Raji (cell line): Measurements from ENCODE around the gene MSI1.

Experiments used
- POLR2A ChIP-seq: IDR thresholded peaks from 2 replicates; pipeline ENCODE4 v1.6.1; 2011; ENCODE audit warnings: low read depth, low read length, control low read depth; ENCODE audit not compliant: insufficient read depth

Gene MSI1

GRCh38 chr12:120367924-120368788, 808 bp downstream of the MSI1 start:
- TF ChIP-seq POLR2A = no peak

DNA sequence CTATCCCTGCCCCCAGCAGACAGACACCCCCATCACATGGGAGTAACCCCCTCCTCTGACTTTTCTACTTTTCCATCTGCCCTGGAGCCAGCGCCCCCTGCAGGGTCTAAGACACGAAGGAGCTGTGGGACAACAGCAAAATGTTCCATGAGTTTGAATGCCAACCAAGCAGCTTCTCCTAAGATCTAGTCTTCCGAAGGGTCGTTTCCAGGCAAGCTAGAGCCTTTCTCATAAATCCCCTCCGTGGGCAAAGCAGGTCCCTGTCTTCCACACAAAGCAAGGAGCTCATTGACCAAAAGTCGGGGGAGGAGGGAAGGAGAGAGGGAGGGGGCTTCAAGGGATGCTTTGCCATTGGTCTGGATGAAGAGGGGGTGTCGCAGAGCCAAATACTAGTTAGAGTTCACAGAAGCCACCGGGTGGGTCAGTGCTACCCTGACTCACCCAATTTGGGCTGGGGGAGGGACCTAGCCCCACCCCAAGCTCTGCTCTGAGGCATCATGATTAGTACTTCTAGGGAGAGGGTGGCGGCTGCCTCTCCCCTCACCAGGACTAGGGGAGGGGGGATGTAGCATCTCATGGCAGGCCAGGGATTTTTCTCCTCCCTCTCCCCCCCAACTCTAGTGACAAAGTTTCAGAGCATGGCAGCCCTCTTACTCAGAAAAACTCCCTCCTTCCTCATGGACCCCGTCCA, 1.6 kb downstream of the MSI1 start:
- no peak for TF ChIP-seq POLR2A

- TF ChIP-seq POLR2A = no peak
These were observed 2.1 kb downstream of the MSI1 start for GRCh38 chr12:120366845-120367232.

DNA sequence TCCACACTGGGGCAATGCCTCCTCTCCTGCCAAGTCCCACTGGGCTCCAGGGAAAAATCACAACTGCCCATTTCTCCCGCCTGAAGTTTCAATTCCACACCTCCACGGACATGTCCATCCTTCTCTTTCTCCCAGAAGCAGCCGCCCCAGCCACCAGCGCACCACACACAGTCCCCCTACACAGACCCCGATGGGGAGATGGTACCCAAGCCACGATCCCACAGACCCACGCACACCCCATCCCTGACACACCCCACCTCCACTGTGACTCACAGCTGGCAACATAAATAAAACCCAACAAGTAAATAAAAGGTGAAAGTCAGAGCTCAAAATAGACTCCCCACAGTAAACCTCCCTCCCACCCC, 2.6 kb downstream of the MSI1 start:
- no peak for TF ChIP-seq POLR2A

GRCh38 chr12:120365675-120366340, 3.2 kb downstream of the MSI1 start:
- TF ChIP-seq POLR2A = no peak

DNA sequence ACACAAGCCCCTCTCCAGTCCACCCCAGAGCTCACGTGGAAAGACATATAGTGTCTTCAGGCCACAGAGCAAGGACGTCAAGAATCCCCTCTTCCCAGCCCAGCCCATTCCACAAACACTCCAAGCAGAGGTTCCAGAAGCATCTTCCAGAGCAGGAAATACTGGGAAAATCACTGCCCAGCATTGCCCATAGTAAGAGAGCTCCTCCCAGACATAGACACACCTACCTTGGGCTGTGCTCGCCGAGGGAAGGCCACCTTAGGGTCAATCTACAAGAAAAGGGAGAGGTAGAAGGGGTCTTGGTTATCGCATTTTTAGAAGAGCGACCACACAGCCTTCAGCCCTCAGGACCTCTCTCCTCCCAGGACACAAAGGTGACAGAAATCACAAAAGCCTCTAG, 4.5 kb downstream of the MSI1 start:
- no peak for TF ChIP-seq POLR2A

- TF ChIP-seq POLR2A = no peak
These were observed 5.6 kb downstream of the MSI1 start for GRCh38 chr12:120363274-120363855.

DNA sequence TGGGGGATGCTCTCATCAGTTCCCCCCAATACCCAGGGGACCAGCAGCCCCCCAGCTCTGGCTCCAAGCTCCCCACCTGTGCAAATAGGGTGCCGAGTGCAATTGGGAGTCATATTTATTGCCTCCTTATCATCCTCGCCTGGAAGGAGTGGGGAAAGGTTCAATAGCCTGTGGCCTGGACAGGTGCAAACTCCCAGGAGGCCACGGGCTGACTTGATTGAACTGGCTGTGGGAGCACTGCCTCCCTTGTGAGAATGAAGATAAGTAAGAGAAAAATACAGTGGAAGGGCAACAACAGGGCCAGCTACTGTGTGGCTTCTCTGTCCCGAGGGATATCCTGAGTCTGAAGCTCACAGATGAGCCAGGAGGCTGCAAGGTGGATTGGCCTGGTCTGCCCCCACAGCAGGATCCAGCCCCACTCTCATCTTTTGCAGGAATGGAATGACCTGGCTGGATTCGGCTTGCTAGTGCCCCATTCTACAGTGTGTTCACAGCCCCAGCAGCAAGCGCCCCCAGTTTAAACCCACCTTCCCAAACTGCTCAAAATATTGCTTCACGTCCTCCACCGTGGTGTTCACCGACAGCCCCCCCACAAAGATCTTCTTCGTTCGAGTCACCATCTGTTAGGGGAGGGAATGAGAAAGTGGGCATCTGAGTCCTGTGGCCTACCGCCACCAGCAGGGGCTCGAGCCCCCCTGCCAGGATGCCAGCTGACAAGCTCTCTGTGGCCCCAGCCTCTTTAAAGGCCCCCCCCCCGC, 6.3 kb downstream of the MSI1 start:
- no peak for TF ChIP-seq POLR2A

- TF ChIP-seq POLR2A = no peak
These were observed 7.3 kb downstream of the MSI1 start for GRCh38 chr12:120361506-120362208.

- no peak for TF ChIP-seq POLR2A
These were observed 9.8 kb downstream of the MSI1 start for GRCh38 chr12:120359128-120359527.

- no peak for TF ChIP-seq POLR2A
These were observed 10.4 kb downstream of the MSI1 start for GRCh38 chr12:120358412-120359100.

- TF ChIP-seq POLR2A = no peak
These were observed 11.9 kb downstream of the MSI1 start for GRCh38 chr12:120357104-120357503.

- TF ChIP-seq POLR2A = no peak
These were observed 12.4 kb downstream of the MSI1 start for GRCh38 chr12:120356567-120357030.
